ENCODE data around the gene MGST1. TPM values are rescaled to one million over a fixed set of nuclear protein-coding genes. Genes with fewer than 3 reads are reported as not detected.

Gene MGST1
- total RNA-seq, 4 donors from 2014 or later: 84.3 to 205 (median 134) TPM

DNA sequence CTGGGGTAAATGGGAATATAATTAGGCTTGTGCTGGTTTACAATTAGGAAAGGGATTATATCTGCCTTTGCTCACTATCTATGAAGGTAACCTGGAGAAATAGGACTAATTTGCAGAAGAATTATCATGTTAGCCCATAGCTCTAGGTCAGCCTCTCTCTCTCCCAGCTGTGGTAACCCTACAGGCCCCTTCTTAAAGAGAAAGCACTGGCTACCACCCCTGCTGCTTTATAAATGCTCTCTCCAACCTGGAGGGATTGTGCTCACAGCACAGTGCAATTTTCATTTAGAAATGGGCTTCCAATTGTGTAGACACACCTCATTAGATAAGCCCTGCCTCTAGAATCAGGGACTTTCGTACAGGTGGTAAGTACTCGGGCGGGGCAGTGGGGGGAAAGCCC lies 22.7 kb upstream of the MGST1 start:
- no peak for DNase-seq
- Histone ChIP-seq H3K36me3 (no peaks in the 10 kb centered on the region), H3K4me3 (no peak overlapping the region), H3K27me3 (no peaks in the 10 kb centered on the region), H3K9me3 (no peaks in the 10 kb centered on the region), H3K27ac (no peak overlapping the region), H3K4me1 (peaks cover 0 to 12% (median 0%) of the 10 kb centered on the region in 3 donors)
- intact Hi-C loops (cut with DNase I): no loop called here
- WGBS, 2 donors: 74 to 79% methylated on average over 3 of the region's 3 CpGs
- no peak for TF ChIP-seq POLR2A (IDR thresholded peaks at IDR 0.05)
- TF ChIP-seq, protein P1, sequence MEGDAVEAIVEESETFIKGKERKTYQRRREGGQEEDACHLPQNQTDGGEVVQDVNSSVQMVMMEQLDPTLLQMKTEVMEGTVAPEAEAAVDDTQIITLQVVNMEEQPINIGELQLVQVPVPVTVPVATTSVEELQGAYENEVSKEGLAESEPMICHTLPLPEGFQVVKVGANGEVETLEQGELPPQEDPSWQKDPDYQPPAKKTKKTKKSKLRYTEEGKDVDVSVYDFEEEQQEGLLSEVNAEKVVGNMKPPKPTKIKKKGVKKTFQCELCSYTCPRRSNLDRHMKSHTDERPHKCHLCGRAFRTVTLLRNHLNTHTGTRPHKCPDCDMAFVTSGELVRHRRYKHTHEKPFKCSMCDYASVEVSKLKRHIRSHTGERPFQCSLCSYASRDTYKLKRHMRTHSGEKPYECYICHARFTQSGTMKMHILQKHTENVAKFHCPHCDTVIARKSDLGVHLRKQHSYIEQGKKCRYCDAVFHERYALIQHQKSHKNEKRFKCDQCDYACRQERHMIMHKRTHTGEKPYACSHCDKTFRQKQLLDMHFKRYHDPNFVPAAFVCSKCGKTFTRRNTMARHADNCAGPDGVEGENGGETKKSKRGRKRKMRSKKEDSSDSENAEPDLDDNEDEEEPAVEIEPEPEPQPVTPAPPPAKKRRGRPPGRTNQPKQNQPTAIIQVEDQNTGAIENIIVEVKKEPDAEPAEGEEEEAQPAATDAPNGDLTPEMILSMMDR (IDR thresholded peaks at IDR 0.05): no peak

DNA sequence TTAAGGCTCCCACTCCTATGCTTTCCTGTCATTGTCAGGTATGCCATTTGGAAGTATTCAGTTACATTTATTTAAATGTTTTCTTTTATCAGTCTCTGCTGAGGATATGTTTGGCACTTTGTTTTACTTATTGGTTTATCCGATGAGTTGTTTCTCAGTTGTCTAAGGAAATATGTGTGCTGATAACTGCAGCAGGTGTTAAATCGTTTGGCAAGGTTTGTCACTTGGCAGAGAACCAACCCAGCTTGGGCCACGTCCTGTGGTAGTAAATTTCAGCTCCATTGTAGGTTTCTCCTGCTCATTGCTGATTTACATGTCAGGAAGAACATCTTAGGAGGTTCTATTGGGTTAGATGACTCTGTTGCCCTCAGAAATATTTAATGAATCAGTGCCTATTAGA lies 22.0 kb upstream of the MGST1 start:
- no peak for DNase-seq

DNA sequence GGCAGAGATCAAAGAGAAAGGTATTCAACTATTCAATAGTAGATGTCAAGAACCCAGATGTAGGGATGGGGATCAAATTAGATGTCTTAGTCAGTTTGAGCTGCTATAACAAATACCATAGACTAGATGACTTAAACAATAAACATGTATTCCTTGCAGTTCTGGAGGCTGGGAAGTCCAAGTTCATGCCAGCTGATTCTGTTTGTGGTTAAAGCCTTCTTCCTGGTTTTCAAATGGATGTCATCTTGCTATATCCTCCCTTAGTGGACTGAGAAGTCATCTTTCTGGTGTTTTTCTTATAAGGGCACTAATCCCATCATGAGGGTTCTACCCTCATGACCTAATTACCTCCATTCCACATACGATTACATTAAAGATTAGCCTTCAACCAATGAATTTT lies 19.5 kb upstream of the MGST1 start:
- Histone ChIP-seq H3K4me1 (peaks cover 0 to 12% (median 0%) of the 10 kb centered on the region in 3 donors), H3K9me3 (no peaks in the 10 kb centered on the region), H3K27me3 (no peaks in the 10 kb centered on the region), H3K36me3 (no peaks in the 10 kb centered on the region), H3K27ac (no peak overlapping the region), H3K4me3 (no peak overlapping the region)
- no peak for DNase-seq
- TF ChIP-seq, protein P1 (IDR thresholded peaks at IDR 0.05): no peak
- no peak for TF ChIP-seq POLR2A (IDR thresholded peaks at IDR 0.05)
- intact Hi-C loops (cut with DNase I): no loop called here
- WGBS, 2 donors: 63 to 92% methylated on average over 1 of the region's 1 CpG

More for the DNA sequence above, 22.0 kb upstream of the MGST1 start:
- 14% methylated on average over 3 of the region's 3 CpGs for WGBS, 2 donors
- H3K27ac ChIP-seq: no peak overlapping the region
- peaks cover 0 to 12% (median 0%) of the 10 kb centered on the region in 3 donors for H3K4me1 ChIP-seq
- H3K4me3 ChIP-seq: no peak overlapping the region
- H3K9me3 ChIP-seq: no peaks in the 10 kb centered on the region
- intact Hi-C loops (cut with DNase I): no loop called here
- no peaks in the 10 kb centered on the region for H3K36me3 ChIP-seq
- TF ChIP-seq, protein P1 (IDR thresholded peaks at IDR 0.05): no peak
- TF ChIP-seq POLR2A (IDR thresholded peaks at IDR 0.05): no peak
- H3K27me3 ChIP-seq: no peaks in the 10 kb centered on the region

DNA sequence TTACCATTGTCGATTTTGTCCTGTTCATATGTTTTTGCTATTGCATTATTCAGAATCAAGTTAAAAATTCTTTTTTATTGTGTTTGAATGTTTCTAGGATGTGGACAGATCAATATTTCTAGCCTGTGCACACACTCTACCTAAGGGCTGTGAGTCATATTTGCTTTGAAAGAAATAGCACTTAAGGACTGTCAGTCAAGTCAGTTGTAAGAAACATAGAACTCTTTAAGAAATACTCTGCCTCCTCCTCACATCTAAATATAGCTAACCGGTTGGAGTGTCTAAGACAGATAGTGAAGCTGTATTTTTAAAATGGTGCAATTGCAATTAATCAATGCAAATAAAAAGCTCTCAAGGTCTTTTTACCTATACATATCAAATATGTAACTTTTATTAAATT lies 17.9 kb upstream of the MGST1 start:
- TF ChIP-seq POLR2A (IDR thresholded peaks at IDR 0.05): no peak
- TF ChIP-seq, protein P1 (IDR thresholded peaks at IDR 0.05): no peak
- DNase-seq: no peak
- H3K9me3 ChIP-seq: no peaks in the 10 kb centered on the region
- H3K4me3 ChIP-seq: no peak overlapping the region
- H3K4me1 ChIP-seq: no peaks in the 10 kb centered on the region
- H3K36me3 ChIP-seq: no peaks in the 10 kb centered on the region
- H3K27me3 ChIP-seq: no peaks in the 10 kb centered on the region
- intact Hi-C loops (cut with DNase I): no loop called here
- WGBS, 2 donors: 47 to 51% methylated on average over 2 of the region's 2 CpGs
- H3K27ac ChIP-seq: no peak overlapping the region

DNA sequence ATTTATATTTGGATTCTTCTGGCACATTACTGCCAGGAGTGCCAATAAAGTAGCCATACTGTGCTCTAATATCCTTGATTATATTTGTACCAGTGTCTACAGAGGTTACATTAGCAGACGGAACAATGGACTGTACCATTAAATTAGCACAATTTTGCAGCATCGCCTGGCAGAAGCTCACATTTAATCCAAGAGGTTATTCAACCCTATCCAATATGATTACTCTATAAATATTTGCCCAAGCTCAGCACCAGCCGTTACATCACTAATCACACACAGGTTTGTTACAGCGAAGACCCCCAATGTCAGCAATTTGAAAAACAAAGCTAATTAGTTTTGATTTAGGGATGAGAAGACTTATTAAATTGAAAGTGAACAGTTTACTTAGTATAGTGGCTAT lies 16.9 kb upstream of the MGST1 start:
- DNase-seq: no peak
- H3K27ac ChIP-seq: no peak overlapping the region

More for the DNA sequence above, 16.9 kb upstream of the MGST1 start:
- Histone ChIP-seq H3K4me1 (no peaks in the 10 kb centered on the region), H3K27me3 (no peaks in the 10 kb centered on the region), H3K4me3 (no peak overlapping the region), H3K9me3 (no peaks in the 10 kb centered on the region), H3K36me3 (no peaks in the 10 kb centered on the region)
- 69 to 78% methylated on average over 4 of the region's 4 CpGs for WGBS, 2 donors
- intact Hi-C loops (cut with DNase I): no loop called here
- no peak for TF ChIP-seq POLR2A (IDR thresholded peaks at IDR 0.05)
- TF ChIP-seq, protein P1 (IDR thresholded peaks at IDR 0.05): no peak
